Measurements from ENCODE around the gene DLGAP1. TPM values are rescaled to one million over a fixed set of nuclear protein-coding genes. Genes with fewer than 3 reads are reported as not detected.

The DLGAP1 gene
- total and polyA plus RNA-seq, 10 of the 15 experiments (the other 5 are each of a cell fraction or from before 2014, with no cell fraction given), result 0.23 to 27.6 (median 1.9) TPM

- Histone ChIP-seq H3K36me3 (ENCODE audit: control insufficient read depth in 2 of 2, insufficient read depth in 2 of 2, low read length in 1 of 2) (no peaks in the 10 kb centered on the region), H3K79me2 (ENCODE audit: control insufficient read depth, insufficient read depth, low read length) (no peaks in the 10 kb centered on the region), H2AFZ (ENCODE audit: control insufficient read depth, low read depth, low read length) (no peak overlapping the region), H4K20me1 (ENCODE audit: control insufficient read depth, insufficient read depth) (no peaks in the 10 kb centered on the region), H3K9me3 (replicated peaks; ENCODE audit: control insufficient read depth, insufficient read depth, low read length) (no peaks in the 10 kb centered on the region), H3K4me1 (ENCODE audit: control insufficient read depth, insufficient read depth, low read length) (peaks cover 41% of the 10 kb centered on the region), H3K27me3 (replicated peaks in 1 of 2; ENCODE audit: control insufficient read depth in 2 of 2, insufficient read depth in 2 of 2, low read length in 1 of 2) (no peaks in the 10 kb centered on the region), H3K27ac (ENCODE audit: control insufficient read depth, insufficient read depth) (no peak overlapping the region), H3K9ac (ENCODE audit: control insufficient read depth, insufficient read depth, low read length) (no peak overlapping the region), H3K4me3 (no peak overlapping the region), H3K4me2 (ENCODE audit: control insufficient read depth, insufficient read depth) (no peak overlapping the region)
- no peak for TF ChIP-seq NR2C1 (IDR thresholded peaks at IDR 0.05)
- TF ChIP-seq, protein P1, sequence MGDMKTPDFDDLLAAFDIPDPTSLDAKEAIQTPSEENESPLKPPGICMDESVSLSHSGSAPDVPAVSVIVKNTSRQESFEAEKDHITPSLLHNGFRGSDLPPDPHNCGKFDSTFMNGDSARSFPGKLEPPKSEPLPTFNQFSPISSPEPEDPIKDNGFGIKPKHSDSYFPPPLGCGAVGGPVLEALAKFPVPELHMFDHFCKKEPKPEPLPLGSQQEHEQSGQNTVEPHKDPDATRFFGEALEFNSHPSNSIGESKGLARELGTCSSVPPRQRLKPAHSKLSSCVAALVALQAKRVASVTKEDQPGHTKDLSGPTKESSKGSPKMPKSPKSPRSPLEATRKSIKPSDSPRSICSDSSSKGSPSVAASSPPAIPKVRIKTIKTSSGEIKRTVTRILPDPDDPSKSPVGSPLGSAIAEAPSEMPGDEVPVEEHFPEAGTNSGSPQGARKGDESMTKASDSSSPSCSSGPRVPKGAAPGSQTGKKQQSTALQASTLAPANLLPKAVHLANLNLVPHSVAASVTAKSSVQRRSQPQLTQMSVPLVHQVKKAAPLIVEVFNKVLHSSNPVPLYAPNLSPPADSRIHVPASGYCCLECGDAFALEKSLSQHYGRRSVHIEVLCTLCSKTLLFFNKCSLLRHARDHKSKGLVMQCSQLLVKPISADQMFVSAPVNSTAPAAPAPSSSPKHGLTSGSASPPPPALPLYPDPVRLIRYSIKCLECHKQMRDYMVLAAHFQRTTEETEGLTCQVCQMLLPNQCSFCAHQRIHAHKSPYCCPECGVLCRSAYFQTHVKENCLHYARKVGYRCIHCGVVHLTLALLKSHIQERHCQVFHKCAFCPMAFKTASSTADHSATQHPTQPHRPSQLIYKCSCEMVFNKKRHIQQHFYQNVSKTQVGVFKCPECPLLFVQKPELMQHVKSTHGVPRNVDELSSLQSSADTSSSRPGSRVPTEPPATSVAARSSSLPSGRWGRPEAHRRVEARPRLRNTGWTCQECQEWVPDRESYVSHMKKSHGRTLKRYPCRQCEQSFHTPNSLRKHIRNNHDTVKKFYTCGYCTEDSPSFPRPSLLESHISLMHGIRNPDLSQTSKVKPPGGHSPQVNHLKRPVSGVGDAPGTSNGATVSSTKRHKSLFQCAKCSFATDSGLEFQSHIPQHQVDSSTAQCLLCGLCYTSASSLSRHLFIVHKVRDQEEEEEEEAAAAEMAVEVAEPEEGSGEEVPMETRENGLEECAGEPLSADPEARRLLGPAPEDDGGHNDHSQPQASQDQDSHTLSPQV (IDR thresholded peaks at IDR 0.05), result no peak
- no peak for TF ChIP-seq JUNB (IDR thresholded peaks at IDR 0.05)
- TF ChIP-seq RCOR1 (conservative IDR thresholded peaks at IDR 0.05; ENCODE audit: low read depth, low read length), result no peak
- no peak for TF ChIP-seq FOS (IDR thresholded peaks at IDR 0.05; ENCODE audit: borderline replicate concordance, extremely low read depth, insufficient read length)
- TF ChIP-seq ATF7 (IDR thresholded peaks at IDR 0.05; ENCODE audit: low read depth), result no peak
- TF ChIP-seq PAX5 (IDR thresholded peaks at IDR 0.05; ENCODE audit: borderline replicate concordance, low read depth, low read length), result no peak
- no peak for TF ChIP-seq MXI1 (IDR thresholded peaks at IDR 0.05; ENCODE audit: low read depth, low read length)
- no peak for TF ChIP-seq RAD51 (IDR thresholded peaks at IDR 0.05)
- no peak for TF ChIP-seq REST (IDR thresholded peaks at IDR 0.05; ENCODE audit: low read depth, low read length)
- ATAC-seq (no peak), DNase-seq (ENCODE audit: low read depth, low spot score) (no peak), FAIRE-seq (no peak)
- WGBS (ENCODE audit: insufficient coverage, insufficient replicate concordance, low lambda C conversion rate, missing lambda C conversion rate), result 90% methylated on average over 10 of the region's 10 CpGs
- ChIA-PET RAD21 (ENCODE audit: unreplicated experiment) (interaction anchor here (0.8 to 5.5 kb wide), 2 partner anchors 67 to 72 kb away, joined by 4 to 56 read pairs; no protein-coding TSS in a partner anchor), CTCF (interaction anchor here (0.6 to 5.2 kb wide), 3 partner anchors 62 to 139 kb away, joined by 3 to 96 read pairs (median 3); no protein-coding TSS in a partner anchor), POLR2A (no interaction called here), SMC1A (ENCODE audit: uncharacterized antibody, unreplicated experiment) (interaction anchor here (5.4 kb wide), 1 partner anchor 67 kb away, joined by 59 read pairs; no protein-coding TSS in a partner anchor)
- intact Hi-C loops (cut with micrococcal nuclease; ENCODE audit: unreplicated experiment), result no loop called here
- in situ Hi-C loops (cut with MboI), result loop anchor here (5.0 to 10.0 kb wide), 3 partner anchors 146 to 624 kb away; partner anchors contain the start of gene TGIF1
- no TSS peak for BruUV-seq (replicated peaks)
Observed at GRCh38 chr18:3598581-3598980, 856.5 kb downstream of the DLGAP1 start.
